ACC112 (cell line): ENCODE results near the gene ZDHHC19.

ENCODE experiments used
- H2AFZ ChIP-seq: fragments of 200-600 bp; sonication (generic); one replicate; pipeline ENCODE4 v1.6.0; 2017; ENCODE audit warnings: antibody characterized with exemption, low read length; ENCODE audit not compliant: unreplicated experiment
- H3K27ac ChIP-seq: fragments of 200-600 bp; sonication (generic); 2 replicates; pipeline ENCODE4 v1.5.1; 2014; ENCODE audit warnings: low read depth, mild to moderate bottlenecking, antibody characterized with exemption, low read length, moderate library complexity
- H3K27me3 ChIP-seq: fragments of 200-600 bp; sonication (generic); 2 replicates; pipeline ENCODE4 v1.6.1; 2014; ENCODE audit warnings: mild to moderate bottlenecking, antibody characterized with exemption, low read length, moderate library complexity, mixed read lengths; ENCODE audit not compliant: insufficient read depth
- H3K36me3 ChIP-seq: fragments of 200-600 bp; sonication (generic); 2 replicates; pipeline ENCODE4 v1.6.1; 2016; ENCODE audit warnings: mild to moderate bottlenecking, antibody characterized with exemption, low read length, moderate library complexity, mixed read lengths; ENCODE audit not compliant: insufficient read depth
- H3K4me1 ChIP-seq: fragments of 200-600 bp; sonication (generic); one replicate; pipeline ENCODE4 v1.6.1; 2016; ENCODE audit warnings: low read length, mixed read lengths; ENCODE audit not compliant: insufficient read depth, unreplicated experiment, control insufficient read depth
- H3K4me3 ChIP-seq: fragments of 200-600 bp; sonication (generic); 2 replicates; pipeline ENCODE4 v1.5.1; 2014; ENCODE audit warnings: mild to moderate bottlenecking, low read depth, low read length
- H3K79me2 ChIP-seq: fragments of 200-600 bp; sonication (generic); one replicate; pipeline ENCODE4 v1.6.0; 2016; ENCODE audit warnings: low read length; ENCODE audit not compliant: control insufficient read depth, unreplicated experiment, insufficient read depth

Gene ZDHHC19

DNA sequence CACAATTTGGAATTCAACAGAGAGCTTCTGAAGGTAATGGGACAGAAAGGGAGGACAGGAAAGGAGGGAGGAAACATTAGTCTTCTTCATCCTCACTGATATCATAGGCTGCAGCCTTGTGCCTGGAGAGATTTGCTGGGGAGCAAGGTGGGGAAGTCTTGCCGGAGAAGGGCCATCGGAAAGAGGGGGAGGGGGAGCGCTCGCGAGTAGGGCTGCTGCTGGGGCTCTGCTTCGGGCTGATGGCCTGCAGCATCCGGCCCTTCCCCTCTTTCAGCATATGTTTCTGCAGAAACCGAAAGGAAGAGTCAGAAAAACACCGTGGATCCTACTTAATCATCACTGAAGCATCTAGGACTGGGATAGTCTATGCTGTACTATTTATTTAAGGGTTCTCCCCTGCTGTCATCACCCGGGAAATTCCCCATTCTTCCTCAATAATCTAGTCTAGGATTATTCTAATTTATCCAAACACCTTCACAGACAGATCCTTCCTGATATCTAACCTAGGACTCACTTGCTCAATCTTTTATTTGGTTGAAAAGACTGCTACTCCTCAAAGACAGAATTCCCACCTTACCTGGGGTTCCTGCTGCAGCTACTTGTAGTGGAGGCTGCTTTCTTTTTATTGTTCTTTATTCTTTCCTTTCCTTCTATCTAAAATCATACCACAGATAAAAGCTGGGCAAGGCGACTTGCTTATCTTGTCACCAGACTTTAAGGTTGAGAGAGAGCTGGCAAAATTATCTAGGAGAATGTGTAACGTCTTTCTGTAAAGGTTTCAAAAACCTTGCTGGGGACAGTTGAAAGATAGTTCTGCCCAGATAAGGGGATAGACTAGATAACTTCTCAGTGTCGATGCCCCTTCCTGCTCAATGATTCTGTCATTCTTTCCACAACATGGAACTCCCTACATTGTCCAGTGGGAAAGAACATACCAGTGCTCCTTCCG lies 27.7 kb upstream of the ZDHHC19 start:
- H3K36me3 ChIP-seq = peaks cover 18% of the 10 kb centered on the region

DNA sequence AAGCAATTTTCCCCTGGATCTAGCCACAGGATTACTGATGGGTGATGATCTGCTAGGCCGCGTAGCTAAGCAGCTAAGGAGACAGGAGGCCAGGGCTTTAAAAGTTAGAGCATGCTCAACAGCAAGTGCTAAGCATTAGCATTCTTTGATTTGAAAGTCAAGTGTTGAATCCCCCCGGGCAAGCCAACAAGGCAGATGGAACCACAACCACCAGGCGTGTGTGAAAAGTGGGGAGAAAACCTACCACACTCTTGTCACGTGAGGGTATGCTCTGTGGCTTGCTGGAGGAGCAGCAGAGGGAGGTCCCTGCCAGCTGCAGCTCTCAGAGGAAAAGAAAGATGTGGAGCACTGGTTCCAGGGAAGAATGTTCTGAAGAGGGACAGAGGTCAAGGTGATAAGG lies 26.0 kb upstream of the ZDHHC19 start:
- Histone ChIP-seq H3K4me3 (no peak overlapping the region), H3K27me3 (no peaks in the 10 kb centered on the region), H3K4me1 (peaks cover 4% of the 10 kb centered on the region), H2AFZ (no peak overlapping the region), H3K27ac (no peak overlapping the region), H3K36me3 (peaks cover 12% of the 10 kb centered on the region), H3K79me2 (no peaks in the 10 kb centered on the region)

More for the DNA sequence above, 27.7 kb upstream of the ZDHHC19 start:
- no peak overlapping the region for H2AFZ ChIP-seq
- H3K79me2 ChIP-seq = no peaks in the 10 kb centered on the region
- H3K27ac ChIP-seq = peak overlapping the region; percentile 35; the same call in 1 of the 2 replicates
- no peaks in the 10 kb centered on the region for H3K27me3 ChIP-seq
- H3K4me3 ChIP-seq = no peak overlapping the region
- peaks cover 4% of the 10 kb centered on the region for H3K4me1 ChIP-seq

DNA sequence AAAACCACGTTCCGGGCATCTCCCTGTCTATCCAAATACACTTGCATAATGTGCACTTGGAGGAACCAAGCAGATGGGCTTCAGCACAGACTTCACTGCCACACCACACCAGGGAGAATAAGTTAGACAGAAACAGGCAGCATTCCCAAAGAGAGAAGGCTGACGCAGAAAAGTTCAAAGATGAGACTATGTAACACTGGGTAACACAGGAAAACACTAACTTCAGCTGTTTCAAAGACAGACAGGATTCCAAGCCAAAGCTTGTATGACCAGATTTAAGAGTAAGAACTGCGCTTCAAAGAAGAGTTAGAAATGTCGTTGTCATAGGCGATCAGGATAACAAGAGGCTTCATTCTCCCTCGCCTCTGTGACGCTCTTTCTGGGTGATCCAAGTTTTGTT lies 25.0 kb upstream of the ZDHHC19 start:
- H3K79me2 ChIP-seq = no peaks in the 10 kb centered on the region
- H3K4me3 ChIP-seq = no peak overlapping the region
- H2AFZ ChIP-seq = no peak overlapping the region
- no peaks in the 10 kb centered on the region for H3K27me3 ChIP-seq
- H3K27ac ChIP-seq = no peak overlapping the region
- H3K36me3 ChIP-seq = peaks cover 3% of the 10 kb centered on the region; the same call in 1 of the 2 replicates
- H3K4me1 ChIP-seq = peaks cover 4% of the 10 kb centered on the region

DNA sequence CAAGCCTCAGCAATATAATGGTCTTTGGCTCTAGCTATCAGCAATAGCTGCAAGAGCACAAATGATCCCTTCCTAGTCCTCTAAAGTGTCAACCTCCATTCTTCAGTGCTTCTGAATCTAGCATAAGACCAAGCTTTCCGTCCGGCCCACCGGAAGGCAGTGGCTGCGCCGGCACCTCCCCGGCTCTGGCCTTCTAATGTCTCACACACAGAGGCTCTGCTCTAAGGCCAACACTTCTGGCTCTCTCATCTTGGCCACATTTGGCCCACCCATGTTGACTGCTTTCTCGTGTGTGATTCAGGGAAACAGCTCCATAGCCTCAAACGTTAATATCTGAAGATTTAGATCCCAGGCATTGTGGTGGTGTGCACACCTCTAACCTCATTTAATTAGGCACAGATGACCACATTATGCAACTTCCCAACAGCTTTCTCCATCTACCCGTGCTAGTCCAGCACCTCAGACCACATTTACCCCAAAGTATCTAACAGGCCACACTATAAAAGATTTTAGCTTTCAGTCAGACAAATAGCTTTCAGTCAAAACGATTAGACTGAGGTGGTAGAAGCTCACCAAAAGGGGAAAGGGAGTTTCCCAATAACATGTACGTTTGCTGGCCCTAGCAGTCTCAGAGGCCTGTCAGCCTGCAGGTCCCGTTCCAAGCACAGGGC lies 24.4 kb upstream of the ZDHHC19 start:
- H3K36me3 ChIP-seq = peaks cover 3% of the 10 kb centered on the region; the same call in 1 of the 2 replicates
- no peak overlapping the region for H3K27ac ChIP-seq
- no peaks in the 10 kb centered on the region for H3K27me3 ChIP-seq
- no peaks in the 10 kb centered on the region for H3K79me2 ChIP-seq
- no peak overlapping the region for H2AFZ ChIP-seq
- H3K4me3 ChIP-seq = no peak overlapping the region
- H3K4me1 ChIP-seq = peaks cover 4% of the 10 kb centered on the region

DNA sequence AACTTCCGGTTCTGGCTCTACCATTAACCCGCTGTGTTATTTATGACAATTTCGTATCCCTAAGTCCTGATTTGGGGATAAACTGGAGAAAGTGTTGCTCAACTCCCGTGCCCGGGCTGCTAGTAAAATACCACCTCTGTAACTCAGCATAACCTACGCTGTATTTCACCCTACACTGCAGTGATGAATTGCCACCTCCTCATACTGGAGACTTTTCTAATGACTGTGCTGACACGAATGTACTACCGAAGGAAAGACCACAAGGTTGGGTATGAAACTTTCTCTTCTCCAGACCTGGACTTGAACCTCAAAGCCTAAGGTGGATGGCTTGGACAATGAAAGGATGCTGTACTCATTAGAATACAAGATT lies 21.7 kb upstream of the ZDHHC19 start:
- no peaks in the 10 kb centered on the region for H3K4me1 ChIP-seq
- H3K36me3 ChIP-seq = peaks cover 3% of the 10 kb centered on the region; the same call in 1 of the 2 replicates
- no peaks in the 10 kb centered on the region for H3K27me3 ChIP-seq
- H3K4me3 ChIP-seq = no peak overlapping the region
- no peak overlapping the region for H2AFZ ChIP-seq
- no peaks in the 10 kb centered on the region for H3K79me2 ChIP-seq
- H3K27ac ChIP-seq = no peak overlapping the region

DNA sequence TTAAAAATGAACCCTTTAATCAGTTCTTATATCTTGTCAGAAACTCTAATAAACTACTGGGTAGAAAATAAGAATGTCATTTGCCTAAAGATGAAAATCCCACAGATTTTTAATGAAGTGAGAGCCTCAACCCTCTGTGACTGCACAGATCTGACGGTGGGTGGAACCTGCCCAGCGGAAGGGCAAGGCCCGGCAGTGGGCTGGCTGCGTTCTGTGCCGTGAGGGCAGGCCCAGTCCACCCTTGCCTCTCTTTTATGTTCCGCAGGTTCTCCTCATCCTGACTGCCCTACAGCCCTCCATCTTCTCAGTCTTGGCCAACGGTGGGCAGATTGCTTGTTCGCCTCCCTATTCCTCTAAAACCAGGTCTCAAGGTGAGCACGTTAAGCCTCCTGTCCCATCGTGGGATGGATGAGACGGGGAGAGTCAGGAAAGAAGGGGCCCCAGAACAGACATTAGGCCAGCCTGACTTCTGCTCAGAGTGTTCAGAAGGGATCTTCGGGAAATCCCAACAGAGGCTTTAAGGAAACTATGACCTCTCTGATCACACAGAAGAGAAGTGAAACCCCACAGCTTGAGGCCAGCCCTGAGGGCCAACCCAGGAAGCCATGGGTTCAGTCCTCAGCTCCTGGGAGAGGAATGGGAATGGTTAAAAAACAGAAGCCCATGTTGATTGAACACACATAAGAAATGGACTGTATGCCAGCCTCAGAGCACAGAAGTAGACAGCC lies 21.1 kb upstream of the ZDHHC19 start:
- Histone ChIP-seq H2AFZ (no peak overlapping the region), H3K27me3 (no peaks in the 10 kb centered on the region), H3K4me3 (no peak overlapping the region), H3K79me2 (no peaks in the 10 kb centered on the region), H3K36me3 (peaks cover 3% of the 10 kb centered on the region; the same call in 1 of the 2 replicates), H3K4me1 (no peaks in the 10 kb centered on the region), H3K27ac (no peak overlapping the region)

DNA sequence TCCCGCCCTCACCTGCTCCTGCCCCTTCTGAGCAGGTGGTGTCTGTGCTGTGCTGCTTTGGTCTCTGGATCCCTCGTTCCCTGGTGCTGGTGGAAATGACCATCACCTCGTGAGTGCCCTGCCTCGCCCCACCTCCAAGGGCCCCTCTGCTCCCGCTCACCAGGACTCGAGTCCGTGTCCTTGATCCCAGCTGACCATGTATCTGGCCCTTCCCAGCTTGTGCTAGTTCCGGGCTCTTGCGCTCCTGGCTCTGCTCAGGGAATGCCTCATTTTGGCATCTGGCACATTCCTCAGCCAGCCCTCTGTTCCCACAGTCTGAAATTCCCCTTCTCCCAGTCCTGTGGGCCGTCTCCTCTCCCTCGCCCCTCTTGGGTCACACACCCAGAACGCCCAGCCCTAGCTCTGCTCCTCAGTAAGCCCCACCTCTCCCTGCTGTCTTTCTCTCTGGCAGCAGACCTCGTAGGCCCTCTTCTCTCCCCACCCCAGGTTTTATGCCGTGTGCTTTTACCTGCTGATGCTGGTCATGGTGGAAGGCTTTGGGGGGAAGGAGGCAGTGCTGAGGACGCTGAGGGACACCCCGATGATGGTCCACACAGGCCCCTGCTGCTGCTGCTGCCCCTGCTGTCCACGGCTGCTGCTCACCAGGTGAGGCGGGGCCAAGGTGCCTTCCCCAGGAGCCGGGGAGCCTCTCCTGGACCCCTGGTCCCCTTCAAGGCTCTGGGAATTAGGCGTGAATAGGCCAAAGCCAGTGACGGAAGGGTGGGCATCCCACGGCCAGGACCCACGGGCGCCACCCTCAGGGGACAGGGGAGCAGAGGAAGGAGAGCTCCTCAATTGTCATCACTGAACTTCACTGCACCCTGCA lies 16.7 kb upstream of the ZDHHC19 start:
- Histone ChIP-seq H3K27ac (no peak overlapping the region), H3K4me1 (no peaks in the 10 kb centered on the region), H3K27me3 (no peaks in the 10 kb centered on the region), H3K79me2 (no peaks in the 10 kb centered on the region), H2AFZ (no peak overlapping the region), H3K4me3 (no peak overlapping the region), H3K36me3 (no peaks in the 10 kb centered on the region)

DNA sequence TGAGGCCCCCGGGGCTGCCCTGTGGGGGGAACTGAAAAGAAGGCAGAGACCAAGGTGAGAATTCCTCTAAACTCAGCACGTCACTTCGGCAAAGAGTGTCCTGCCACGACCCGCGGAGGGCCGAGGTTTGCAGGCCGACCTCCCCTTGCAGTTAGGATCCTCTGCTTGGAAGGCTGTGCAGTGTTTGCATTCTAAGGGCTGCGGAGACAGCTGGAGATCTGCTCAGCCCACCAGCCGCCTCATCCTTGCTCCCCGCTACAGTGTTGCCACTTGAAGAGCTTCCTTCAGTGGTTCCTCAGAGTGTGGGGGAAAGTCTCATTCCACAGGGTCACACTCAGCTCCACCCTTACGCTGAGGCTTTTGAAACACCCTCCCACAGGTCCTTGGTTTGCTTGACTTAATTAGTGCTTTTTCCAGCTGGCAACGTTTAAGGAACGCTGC lies 15.9 kb upstream of the ZDHHC19 start:
- H3K36me3 ChIP-seq = no peaks in the 10 kb centered on the region
- H3K79me2 ChIP-seq = no peaks in the 10 kb centered on the region
- no peaks in the 10 kb centered on the region for H3K4me1 ChIP-seq
- H3K27ac ChIP-seq = no peak overlapping the region
- H3K27me3 ChIP-seq = no peaks in the 10 kb centered on the region
- H2AFZ ChIP-seq = no peak overlapping the region
- no peak overlapping the region for H3K4me3 ChIP-seq

DNA sequence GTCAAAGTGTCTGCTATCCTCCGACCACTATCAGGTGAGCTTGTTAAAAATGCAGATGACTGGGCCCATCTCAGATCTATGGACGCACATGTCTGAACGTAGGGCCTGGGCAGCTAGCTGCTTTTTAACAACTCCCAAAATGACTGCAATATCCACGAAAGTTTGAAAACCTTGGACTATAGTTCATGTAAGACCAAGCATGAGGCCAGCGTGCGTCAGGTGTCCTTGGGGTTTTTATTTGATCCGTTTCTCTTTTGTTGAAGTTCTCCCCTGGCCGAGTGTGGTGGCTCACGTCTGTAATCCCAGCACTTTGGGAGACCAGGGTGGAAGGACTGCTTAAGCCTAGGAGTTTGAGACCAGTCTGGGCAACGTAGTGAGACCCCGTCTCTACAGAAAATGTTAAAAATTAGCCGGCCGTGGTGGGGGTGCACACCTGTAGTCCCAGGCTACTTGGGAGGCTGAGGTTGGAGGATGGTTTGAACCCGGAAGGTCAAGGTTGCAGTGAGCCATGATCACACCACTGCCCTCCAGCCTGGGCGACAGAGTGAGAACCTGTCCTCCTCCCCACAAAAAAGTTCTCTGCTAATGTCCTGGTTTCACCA lies 14.7 kb upstream of the ZDHHC19 start:
- no peak overlapping the region for H3K4me3 ChIP-seq
- H3K27ac ChIP-seq = no peak overlapping the region
- no peaks in the 10 kb centered on the region for H3K4me1 ChIP-seq
- no peak overlapping the region for H2AFZ ChIP-seq
- no peaks in the 10 kb centered on the region for H3K79me2 ChIP-seq
- no peaks in the 10 kb centered on the region for H3K27me3 ChIP-seq
- H3K36me3 ChIP-seq = no peaks in the 10 kb centered on the region
